ENCODE results near the gene RMND5B.

GRCh38 chr5:178107756-178108310 lies 23.0 kb upstream of the RMND5B start:
- TF ChIP-seq CTCF (IDR thresholded peaks at IDR 0.05) (no peak), EZH2 (IDR thresholded peaks at IDR 0.05; ENCODE audit: borderline replicate concordance, insufficient read depth, low read depth, low read length, poor library complexity, severe bottlenecking) (no peak)
